GM13977 (cell line): ENCODE measurements around the gene TIGIT.
A peak's percentile ranks its signal among the peaks of the same experiment; 100 is the strongest.

Experiments used
- DNase-seq: peaks from one replicate; pipeline ENCODE4 v3.0.0; 2012; ENCODE audit warnings: low spot score
- in situ Hi-C: fragments of 300-500 bp; cut with MboI; formaldehyde crosslinking; loops from one replicate; pipeline ENCODE4 v1.12.0; 2022; ENCODE audit warnings: low sequenced_read_pairs, low pct_unique_long_range_greater_than_20kb, mixed read lengths, inconsistent platforms; ENCODE audit not compliant: unreplicated experiment
- TF ChIP-seq, protein P1 (sequence below): IDR thresholded peaks from 2 replicates; pipeline ENCODE4 v1.5.1; 2012; ENCODE audit warnings: mild to moderate bottlenecking, control low read depth; ENCODE audit not compliant: insufficient read depth; ENCODE audit errors: extremely low read depth, missing control alignments

The TIGIT gene

DNA sequence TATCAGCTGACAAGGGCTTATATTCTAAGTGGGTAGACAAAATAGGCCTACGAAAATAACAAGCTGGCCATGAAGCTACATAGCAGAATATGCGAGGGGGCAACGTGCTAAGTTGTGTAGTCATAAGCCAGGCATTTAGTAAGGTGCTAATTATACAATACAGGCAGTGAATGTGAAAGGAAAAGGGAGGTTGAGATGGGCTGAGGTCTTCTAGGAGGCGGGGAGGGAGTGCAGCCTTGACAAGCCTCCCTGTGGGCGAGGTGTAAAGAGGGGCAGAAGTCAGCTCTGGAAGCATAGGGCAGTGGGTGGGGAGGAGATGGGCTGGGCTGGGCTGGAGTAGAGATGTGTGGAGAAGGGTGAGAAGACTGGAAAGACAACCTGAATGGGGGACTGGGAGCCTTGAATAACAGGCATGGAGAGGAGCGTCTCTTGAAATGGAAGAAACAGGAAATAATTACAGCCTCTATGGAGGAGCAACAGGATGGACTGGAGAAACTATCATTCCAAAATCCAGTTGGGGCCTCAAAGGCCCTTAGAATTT lies 1.2 kb downstream of the TIGIT start:
- DNase-seq, result no peak
- in situ Hi-C loops, result no loop called here
- TF ChIP-seq, protein P1, sequence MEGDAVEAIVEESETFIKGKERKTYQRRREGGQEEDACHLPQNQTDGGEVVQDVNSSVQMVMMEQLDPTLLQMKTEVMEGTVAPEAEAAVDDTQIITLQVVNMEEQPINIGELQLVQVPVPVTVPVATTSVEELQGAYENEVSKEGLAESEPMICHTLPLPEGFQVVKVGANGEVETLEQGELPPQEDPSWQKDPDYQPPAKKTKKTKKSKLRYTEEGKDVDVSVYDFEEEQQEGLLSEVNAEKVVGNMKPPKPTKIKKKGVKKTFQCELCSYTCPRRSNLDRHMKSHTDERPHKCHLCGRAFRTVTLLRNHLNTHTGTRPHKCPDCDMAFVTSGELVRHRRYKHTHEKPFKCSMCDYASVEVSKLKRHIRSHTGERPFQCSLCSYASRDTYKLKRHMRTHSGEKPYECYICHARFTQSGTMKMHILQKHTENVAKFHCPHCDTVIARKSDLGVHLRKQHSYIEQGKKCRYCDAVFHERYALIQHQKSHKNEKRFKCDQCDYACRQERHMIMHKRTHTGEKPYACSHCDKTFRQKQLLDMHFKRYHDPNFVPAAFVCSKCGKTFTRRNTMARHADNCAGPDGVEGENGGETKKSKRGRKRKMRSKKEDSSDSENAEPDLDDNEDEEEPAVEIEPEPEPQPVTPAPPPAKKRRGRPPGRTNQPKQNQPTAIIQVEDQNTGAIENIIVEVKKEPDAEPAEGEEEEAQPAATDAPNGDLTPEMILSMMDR, result no peak

DNA sequence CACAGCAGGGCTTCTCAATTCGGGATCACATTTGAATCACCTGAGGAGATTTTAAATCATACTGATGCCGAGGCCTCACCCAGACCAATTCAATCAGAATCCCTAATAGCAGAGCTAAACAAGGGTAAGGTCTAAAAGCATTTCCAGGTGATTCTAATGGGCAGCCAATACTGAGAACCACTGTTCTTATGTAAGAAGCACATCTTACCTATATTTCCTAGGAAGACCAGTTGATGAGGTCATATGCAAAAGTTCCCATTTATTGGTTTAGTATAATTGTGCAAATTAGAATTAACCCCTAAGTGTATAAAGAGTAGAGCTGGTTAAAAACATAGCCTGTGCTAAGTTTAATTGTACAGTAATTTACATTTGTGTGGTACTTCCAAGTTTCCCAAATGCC lies 2.1 kb downstream of the TIGIT start:
- in situ Hi-C loops, result no loop called here
- no peak for DNase-seq
- TF ChIP-seq, protein P1, result no peak

DNA sequence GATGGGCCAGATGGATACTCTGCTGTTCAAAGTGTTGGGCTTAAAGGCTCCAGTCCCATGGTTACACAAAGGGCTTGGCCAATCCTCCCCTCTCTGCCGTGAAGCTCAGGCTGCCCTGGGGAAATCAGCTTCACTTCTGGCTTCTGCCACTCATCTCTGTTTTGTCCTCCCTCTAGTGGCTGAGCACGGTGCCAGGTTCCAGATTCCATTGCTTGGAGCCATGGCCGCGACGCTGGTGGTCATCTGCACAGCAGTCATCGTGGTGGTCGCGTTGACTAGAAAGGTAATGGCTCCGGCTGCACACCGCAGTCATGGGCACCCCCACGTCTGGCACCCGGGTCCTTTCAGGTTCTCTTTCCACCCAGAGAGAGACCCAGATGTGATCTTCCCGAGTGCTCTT lies 5.6 kb downstream of the TIGIT start:
- DNase-seq, result no peak
- TF ChIP-seq, protein P1, result peak; percentile 47
- in situ Hi-C loops, result no loop called here

DNA sequence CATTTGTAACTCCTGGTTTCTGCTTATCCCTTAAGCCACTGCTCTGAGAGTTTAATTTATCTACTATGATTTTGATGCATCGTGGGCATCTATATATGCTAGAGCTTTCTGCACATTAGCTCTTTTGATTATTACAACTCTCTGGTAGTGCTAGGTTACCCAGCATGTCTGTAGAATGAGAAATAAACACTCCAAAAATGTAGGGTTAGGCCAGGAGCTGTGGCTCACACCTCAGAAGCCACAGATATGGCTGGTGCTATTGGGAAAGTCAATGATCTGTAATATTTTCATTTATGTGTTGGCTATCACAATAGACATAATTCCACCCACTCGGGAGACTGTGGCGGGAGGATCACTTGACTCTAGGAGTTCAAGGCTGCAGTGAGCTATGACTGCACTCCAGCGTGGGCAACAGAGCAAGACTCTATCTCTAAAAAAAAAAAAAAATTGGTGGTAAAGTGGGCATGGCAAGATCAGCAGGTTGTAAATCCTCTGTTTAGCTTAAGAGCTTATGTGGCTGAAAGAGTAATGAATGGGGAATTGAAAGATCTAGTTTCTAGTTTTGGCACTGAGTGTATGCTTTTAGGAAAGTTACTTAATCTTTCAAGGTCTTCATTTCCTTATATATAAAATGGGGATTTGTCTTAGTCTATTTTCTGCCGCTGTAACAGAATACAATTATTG lies 6.3 kb downstream of the TIGIT start:
- no peak for DNase-seq
- TF ChIP-seq, protein P1, result no peak
- in situ Hi-C loops, result no loop called here

DNA sequence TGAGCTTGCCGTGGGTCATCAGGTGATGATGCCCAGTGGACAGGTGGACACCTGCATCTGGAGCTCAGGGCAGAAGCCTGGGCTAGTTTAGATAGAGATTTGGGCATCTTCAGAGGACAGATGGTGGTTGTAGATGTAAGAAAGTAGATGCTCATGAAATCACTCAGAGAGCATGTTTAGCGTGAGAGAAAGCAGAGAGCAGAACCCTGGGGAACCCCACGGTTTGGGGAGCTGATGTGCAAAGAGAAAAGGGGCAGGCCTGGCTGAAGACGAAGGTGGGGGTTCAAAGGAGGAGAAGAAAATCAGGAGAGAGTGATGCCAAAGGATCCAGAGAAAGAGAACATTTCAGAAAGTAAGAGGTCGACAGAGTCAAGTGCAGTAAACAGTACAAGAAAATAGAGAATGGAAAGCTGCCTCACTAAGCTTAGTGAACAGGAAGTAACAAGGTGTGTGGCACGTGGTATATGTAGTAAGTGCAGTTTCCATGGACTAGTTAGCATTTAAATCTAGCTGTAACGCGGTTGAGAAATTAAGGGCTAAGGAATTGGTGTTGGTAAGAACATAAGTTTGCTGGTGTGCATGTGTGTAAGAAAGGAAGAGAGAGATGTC lies 13.5 kb downstream of the TIGIT start:
- in situ Hi-C loops, result no loop called here
- TF ChIP-seq, protein P1, result no peak
- no peak for DNase-seq

DNA sequence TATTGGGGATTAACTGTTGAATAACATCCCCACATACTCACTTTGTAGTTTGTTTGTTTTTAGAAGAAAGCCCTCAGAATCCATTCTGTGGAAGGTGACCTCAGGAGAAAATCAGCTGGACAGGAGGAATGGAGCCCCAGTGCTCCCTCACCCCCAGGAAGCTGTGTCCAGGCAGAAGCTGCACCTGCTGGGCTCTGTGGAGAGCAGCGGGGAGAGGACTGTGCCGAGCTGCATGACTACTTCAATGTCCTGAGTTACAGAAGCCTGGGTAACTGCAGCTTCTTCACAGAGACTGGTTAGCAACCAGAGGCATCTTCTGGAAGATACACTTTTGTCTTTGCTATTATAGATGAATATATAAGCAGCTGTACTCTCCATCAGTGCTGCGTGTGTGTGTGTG lies 14.0 kb downstream of the TIGIT start:
- in situ Hi-C loops, result no loop called here
- DNase-seq, result no peak
- TF ChIP-seq, protein P1, result no peak
